Measurements from ENCODE around the gene PDE8B. TPM values are rescaled to one million over a fixed set of nuclear protein-coding genes. Genes with fewer than 3 reads are reported as not detected.

Gene PDE8B
- total and polyA plus RNA-seq, 2 donors from 2014 or later, result 3.7 to 4.5 TPM

DNA sequence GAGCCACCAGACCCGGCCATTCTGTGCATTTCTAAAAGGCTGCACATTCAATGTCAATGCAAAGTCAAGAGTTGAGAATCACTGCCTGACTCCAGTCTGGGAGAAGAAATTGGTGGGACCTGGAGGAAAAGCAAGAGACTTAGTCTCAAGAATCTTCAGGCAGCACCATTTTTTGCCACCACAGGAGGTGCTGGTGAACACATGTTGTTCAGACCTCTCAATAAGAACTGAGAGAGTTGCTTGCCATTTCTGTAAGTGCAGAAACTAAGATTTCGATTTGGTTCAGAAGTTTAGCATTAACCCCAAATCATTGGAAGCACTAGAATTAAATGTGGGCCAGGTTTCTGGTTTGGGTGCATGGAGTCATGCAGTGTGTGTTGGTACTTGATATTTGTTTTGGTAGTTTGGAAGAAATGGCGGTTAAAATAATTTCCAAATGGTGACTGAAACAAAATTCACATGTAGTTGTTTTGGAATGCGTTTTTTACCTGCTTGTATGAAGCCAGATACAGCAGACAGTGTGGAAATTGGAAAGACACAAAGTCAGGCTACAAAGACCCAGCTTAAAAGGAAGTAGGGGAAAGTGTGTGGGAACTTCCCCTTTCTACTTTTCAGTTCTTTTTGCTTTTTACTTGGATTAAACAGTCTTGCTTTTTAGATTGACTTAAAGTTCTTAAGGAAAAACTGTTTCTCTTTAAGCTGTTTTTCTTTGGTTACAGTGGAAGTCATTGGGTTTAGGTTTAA, 20.4 kb downstream of the PDE8B start:
- Histone ChIP-seq H3K36me3 (ENCODE audit: control insufficient read depth in 2 of 3, insufficient read depth in 3 of 3, low read length in 3 of 3) (no peaks in the 10 kb centered on the region), H3K27ac (ENCODE audit: low read depth in 2 of 2, low read length in 2 of 2) (no peak overlapping the region), H3K27me3 (ENCODE audit: control insufficient read depth, insufficient read depth, low read length) (no peaks in the 10 kb centered on the region), H3K4me1 (ENCODE audit: control insufficient read depth in 2 of 3, insufficient read depth in 2 of 3, low read depth in 1 of 3, low read length in 3 of 3) (no peaks in the 10 kb centered on the region), H3K4me3 (ENCODE audit: low read length in 3 of 3) (no peak overlapping the region), H3K9ac (ENCODE audit: low read length in 3 of 3) (no peak overlapping the region), H3K9me3 (ENCODE audit: control insufficient read depth in 2 of 3, insufficient read depth in 1 of 3, low read length in 3 of 3) (no peaks in the 10 kb centered on the region)
- intact Hi-C loops (cut with DNase I), result no loop called here
- TF ChIP-seq, protein P1, sequence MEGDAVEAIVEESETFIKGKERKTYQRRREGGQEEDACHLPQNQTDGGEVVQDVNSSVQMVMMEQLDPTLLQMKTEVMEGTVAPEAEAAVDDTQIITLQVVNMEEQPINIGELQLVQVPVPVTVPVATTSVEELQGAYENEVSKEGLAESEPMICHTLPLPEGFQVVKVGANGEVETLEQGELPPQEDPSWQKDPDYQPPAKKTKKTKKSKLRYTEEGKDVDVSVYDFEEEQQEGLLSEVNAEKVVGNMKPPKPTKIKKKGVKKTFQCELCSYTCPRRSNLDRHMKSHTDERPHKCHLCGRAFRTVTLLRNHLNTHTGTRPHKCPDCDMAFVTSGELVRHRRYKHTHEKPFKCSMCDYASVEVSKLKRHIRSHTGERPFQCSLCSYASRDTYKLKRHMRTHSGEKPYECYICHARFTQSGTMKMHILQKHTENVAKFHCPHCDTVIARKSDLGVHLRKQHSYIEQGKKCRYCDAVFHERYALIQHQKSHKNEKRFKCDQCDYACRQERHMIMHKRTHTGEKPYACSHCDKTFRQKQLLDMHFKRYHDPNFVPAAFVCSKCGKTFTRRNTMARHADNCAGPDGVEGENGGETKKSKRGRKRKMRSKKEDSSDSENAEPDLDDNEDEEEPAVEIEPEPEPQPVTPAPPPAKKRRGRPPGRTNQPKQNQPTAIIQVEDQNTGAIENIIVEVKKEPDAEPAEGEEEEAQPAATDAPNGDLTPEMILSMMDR (IDR thresholded peaks at IDR 0.05; ENCODE audit: borderline replicate concordance, extremely low read depth, insufficient read depth), result no peak
- DNase-seq (no peak), FAIRE-seq (no peak)

DNA sequence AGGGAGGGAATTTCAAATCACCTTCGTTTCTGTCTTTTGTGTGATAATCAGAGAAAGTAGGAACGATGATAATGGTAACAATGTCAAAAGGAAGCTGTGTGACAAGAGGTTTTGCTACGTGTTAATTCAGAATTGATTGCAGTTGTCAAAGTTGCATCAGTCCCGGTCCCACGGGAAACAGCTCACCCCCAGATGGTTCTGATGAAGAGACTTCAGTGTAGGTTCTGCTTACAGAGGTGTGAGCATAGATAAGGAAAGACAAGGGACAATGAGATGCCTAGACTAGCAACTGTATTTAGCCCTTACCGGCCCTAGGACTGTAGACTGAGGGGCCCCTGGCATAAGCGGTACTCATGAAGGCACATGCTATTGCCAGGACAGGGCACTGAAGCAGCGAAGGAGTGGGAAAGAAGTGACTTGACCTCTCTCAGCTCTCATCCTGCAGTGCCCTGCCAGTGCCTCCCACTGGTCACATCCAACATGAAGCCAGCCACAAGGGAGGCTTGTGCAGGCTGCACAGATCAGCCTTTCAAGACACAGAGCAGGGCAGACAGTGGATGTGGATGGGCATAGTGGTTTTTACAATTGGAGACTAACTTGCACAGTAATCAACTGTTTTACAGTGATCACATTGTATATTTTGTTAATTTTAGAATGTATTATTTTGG, 21.1 kb downstream of the PDE8B start:
- H3K4me3 ChIP-seq (ENCODE audit: low read length in 3 of 3), result no peak overlapping the region
- no peaks in the 10 kb centered on the region for H3K4me1 ChIP-seq (ENCODE audit: control insufficient read depth in 2 of 3, insufficient read depth in 2 of 3, low read depth in 1 of 3, low read length in 3 of 3)
- H3K27ac ChIP-seq (ENCODE audit: low read depth in 2 of 2, low read length in 2 of 2), result no peak overlapping the region
- H3K36me3 ChIP-seq (ENCODE audit: control insufficient read depth in 2 of 3, insufficient read depth in 3 of 3, low read length in 3 of 3), result no peaks in the 10 kb centered on the region
- DNase-seq (no peak), FAIRE-seq (no peak)
- H3K27me3 ChIP-seq (ENCODE audit: control insufficient read depth, insufficient read depth, low read length), result no peaks in the 10 kb centered on the region
- H3K9me3 ChIP-seq (ENCODE audit: control insufficient read depth in 2 of 3, insufficient read depth in 1 of 3, low read length in 3 of 3), result no peaks in the 10 kb centered on the region
- intact Hi-C loops (cut with DNase I), result no loop called here
- H3K9ac ChIP-seq (ENCODE audit: low read length in 3 of 3), result no peak overlapping the region
- TF ChIP-seq, protein P1 (IDR thresholded peaks at IDR 0.05; ENCODE audit: borderline replicate concordance, extremely low read depth, insufficient read depth), result no peak

DNA sequence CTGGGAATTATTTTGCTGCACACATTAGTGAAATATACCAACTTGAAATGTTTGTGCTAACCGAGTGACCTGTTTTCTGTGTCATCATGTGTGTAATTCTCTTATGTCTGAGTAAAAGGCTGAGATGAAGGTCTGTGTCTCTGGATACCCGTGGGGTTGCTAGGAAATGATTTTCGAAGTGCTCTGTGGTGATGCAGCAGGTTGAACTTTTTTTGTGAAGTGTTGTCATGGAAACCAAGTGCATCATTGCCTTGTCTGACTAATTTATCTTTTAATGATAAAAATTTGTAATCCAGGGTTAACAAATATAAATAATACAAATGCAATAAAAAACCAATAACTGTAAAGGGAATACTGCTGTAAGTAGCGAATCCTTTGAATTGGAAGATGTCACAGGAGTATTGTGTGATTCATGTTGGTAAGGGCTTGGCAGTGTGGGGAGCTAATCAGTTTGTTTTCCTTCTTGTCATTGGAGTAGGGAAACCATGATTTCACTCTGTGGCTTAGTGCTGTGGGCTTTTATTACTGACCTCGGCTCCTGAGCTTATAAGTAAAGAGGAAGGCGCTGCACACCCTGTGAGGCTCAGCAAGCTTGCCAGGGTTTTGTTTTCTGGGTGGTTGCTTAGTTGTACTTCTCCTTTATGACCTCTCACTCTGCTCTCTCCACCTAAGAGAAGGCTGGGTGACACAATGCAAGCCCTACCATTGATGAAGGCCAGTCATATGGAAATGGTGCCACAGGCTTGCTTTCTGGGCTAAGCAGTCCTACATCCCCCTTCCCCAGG, 22.3 kb downstream of the PDE8B start:
- H3K27me3 ChIP-seq (ENCODE audit: control insufficient read depth, insufficient read depth, low read length), result no peaks in the 10 kb centered on the region
- intact Hi-C loops (cut with DNase I), result no loop called here
- no peak for FAIRE-seq

More for the DNA sequence above, 22.3 kb downstream of the PDE8B start:
- H3K4me3 ChIP-seq (ENCODE audit: low read length in 3 of 3), result no peak overlapping the region
- no peaks in the 10 kb centered on the region for H3K9me3 ChIP-seq (ENCODE audit: control insufficient read depth in 2 of 3, insufficient read depth in 1 of 3, low read length in 3 of 3)
- H3K27ac ChIP-seq (ENCODE audit: low read depth in 2 of 2, low read length in 2 of 2), result no peak overlapping the region
- H3K9ac ChIP-seq (ENCODE audit: low read length in 3 of 3), result no peak overlapping the region
- TF ChIP-seq, protein P1 (IDR thresholded peaks at IDR 0.05; ENCODE audit: borderline replicate concordance, extremely low read depth, insufficient read depth), result no peak
- no peaks in the 10 kb centered on the region for H3K4me1 ChIP-seq (ENCODE audit: control insufficient read depth in 2 of 3, insufficient read depth in 2 of 3, low read depth in 1 of 3, low read length in 3 of 3)
- no peak for DNase-seq
- no peaks in the 10 kb centered on the region for H3K36me3 ChIP-seq (ENCODE audit: control insufficient read depth in 2 of 3, insufficient read depth in 3 of 3, low read length in 3 of 3)

Measured in kidney (tissue), 14 donors.